T-cell (primary cell): ENCODE measurements around the gene RANBP17. TPM values are rescaled to one million over a fixed set of nuclear protein-coding genes. Genes with fewer than 3 reads are reported as not detected.

Source experiments
- ATAC-seq, 4 experiments: fragments of 200-7000 bp in 3 of 4; fragments of 150-1000 bp in 1 of 4; cut with Tn5 transposase; replicated peaks in 1 of 4; 1 replicate in 3 of 4; 2 replicates in 1 of 4; pipeline ENCODE4 v1.10.0; 2021; ENCODE audit warnings: moderate library complexity in 3 of 4, mild to moderate bottlenecking in 2 of 4, moderate number of reproducible peaks in 1 of 4
- CTCF ChIA-PET, 2 donors: fragments of 300-600 bp; sonication (Branson Sonifier 250); formaldehyde crosslinking; loops; one replicate each; lab custom pipeline; 2022; ENCODE audit warnings: antibody characterized with exemption in 2 of 2; lab: Charles Lee
- POLR2A ChIA-PET, 2 donors: fragments of 300-600 bp; sonication (Branson Sonifier 250); formaldehyde crosslinking; loops; one replicate each; lab custom pipeline; 2022; ENCODE audit warnings: antibody characterized with exemption in 2 of 2; lab: Charles Lee
- DNase-seq, 35 experiments: peaks; one replicate each; pipeline versions ENCODE4 v3.0.0 to v3.0.0-alpha.2; 2013 to 2023
- H3K27ac ChIP-seq: one replicate; pipeline ENCODE4 v1.5.1; 2013; ENCODE audit warnings: low read length
- H3K27me3 ChIP-seq, 2 experiments: replicated peaks in 1 of 2; 1 replicate in 1 of 2; 2 replicates in 1 of 2; pipeline versions ENCODE4 v1.6.1 to v1.7.0; 2013; ENCODE audit warnings: low read length in 1 of 2, mixed read lengths in 1 of 2; ENCODE audit not compliant: control insufficient read depth in 2 of 2, insufficient read depth in 2 of 2; ENCODE audit errors: extremely low read depth in 1 of 2
- H3K36me3 ChIP-seq, 2 donors: 1 replicate in 1 of 2; 2 replicates in 1 of 2; pipeline versions ENCODE4 v1.6.1 to v1.7.0; 2013; ENCODE audit warnings: low read length in 1 of 2; ENCODE audit not compliant: control insufficient read depth in 2 of 2, insufficient read depth in 1 of 2; ENCODE audit errors: extremely low read depth in 1 of 2
- H3K4me1 ChIP-seq, 2 experiments: 1 replicate in 1 of 2; 2 replicates in 1 of 2; pipeline versions ENCODE4 v1.6.1 to v1.7.0; 2013; ENCODE audit warnings: low read length in 2 of 2, mixed read lengths in 1 of 2; ENCODE audit not compliant: insufficient read depth in 2 of 2, control insufficient read depth in 1 of 2; ENCODE audit errors: extremely low read depth in 1 of 2
- H3K4me3 ChIP-seq, 2 donors: 1 replicate in 1 of 2; 2 replicates in 1 of 2; pipeline versions ENCODE4 v1.5.1 to v1.7.0; 2013; ENCODE audit warnings: mild to moderate bottlenecking in 2 of 2, low read length in 1 of 2, moderate library complexity in 1 of 2; ENCODE audit not compliant: control insufficient read depth in 1 of 2; ENCODE audit errors: extremely low read depth in 1 of 2
- H3K9me3 ChIP-seq: 2 replicates; pipeline ENCODE4 v1.7.0; 2013
- H3K27ac Mint-ChIP-seq, 2 donors: one replicate each; pipeline ENCODE4 v1.8.0; 2020 to 2021; ENCODE audit warnings: mild to moderate bottlenecking in 2 of 2, mixed read lengths in 2 of 2
- H3K27me3 Mint-ChIP-seq, 2 donors: one replicate each; pipeline ENCODE4 v1.8.0; 2021 to 2022; ENCODE audit warnings: mixed read lengths in 2 of 2
- H3K36me3 Mint-ChIP-seq: one replicate; pipeline ENCODE4 v1.8.0; 2021; ENCODE audit warnings: mixed read lengths
- H3K4me1 Mint-ChIP-seq, 3 donors: one replicate each; pipeline ENCODE4 v1.8.0; 2020 to 2022; ENCODE audit warnings: mixed read lengths in 3 of 3, mild to moderate bottlenecking in 1 of 3
- H3K4me3 Mint-ChIP-seq, 3 donors: one replicate each; pipeline ENCODE4 v1.8.0; 2020 to 2022; ENCODE audit warnings: mild to moderate bottlenecking in 3 of 3, mixed read lengths in 3 of 3, moderate library complexity in 3 of 3
- H3K9me3 Mint-ChIP-seq, 3 donors: one replicate each; pipeline ENCODE4 v1.8.0; 2020 to 2022; ENCODE audit warnings: mixed read lengths in 3 of 3
- WGBS: methylation state at CpG from one replicate; pipeline ENCODE4 v1.1.5; 2013; ENCODE audit warnings: missing lambda C conversion rate; ENCODE audit not compliant: insufficient coverage; 5-methylcytosine and 5-hydroxymethylcytosine counted together
- total RNA-seq, 35 experiments: library from RNA in 6 of 35; stranded (reverse) in 6 of 35; fragments of 120-200 nt in 1 of 35; gene quantifications; one replicate each; pipeline versions ENCODE4 v1.2.1 to v1.2.4 and lab custom pipeline; 2013 to 2026

Gene RANBP17
- total RNA-seq, 5 donors from 2014 or later (not counting 1 experiment from before 2014, with no cell fraction given) = 0.41 to 0.62 (median 0.58) TPM; not detected in 2

DNA sequence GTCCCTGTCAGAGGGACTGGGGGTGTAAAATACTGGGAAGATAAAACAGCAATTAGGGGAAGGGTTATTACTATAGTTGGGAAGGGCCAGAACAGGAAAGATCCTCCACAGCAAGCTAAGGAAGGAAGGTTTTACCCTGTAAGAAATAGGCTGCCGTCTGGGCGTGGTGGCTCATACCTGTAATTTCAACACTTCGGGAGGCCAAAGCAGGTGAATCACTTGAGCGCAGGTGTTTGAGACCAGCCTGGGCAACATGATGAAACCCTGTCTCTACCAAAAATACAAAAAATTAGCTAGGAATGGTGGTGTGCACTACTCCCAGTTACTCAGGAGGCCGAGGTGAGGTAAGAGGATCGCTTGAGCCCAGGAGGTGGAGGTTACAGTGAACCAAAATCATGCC is 282.1 kb downstream of the RANBP17 start:
- Histone ChIP-seq H3K27ac (no peak overlapping the region), H3K4me1 (no peaks in the 10 kb centered on the region), H3K4me3 (no peak overlapping the region), H3K36me3 (no peaks in the 10 kb centered on the region), H3K27me3 (no peaks in the 10 kb centered on the region), H3K9me3 (no peaks in the 10 kb centered on the region)
- Mint-ChIP-seq H3K4me3 (no peak overlapping the region), H3K27ac (no peak overlapping the region), H3K9me3 (no peaks in the 10 kb centered on the region), H3K36me3 (no peaks in the 10 kb centered on the region), H3K4me1 (no peaks in the 10 kb centered on the region), H3K27me3 (peaks cover 0 to 2% of the 10 kb centered on the region in 2 donors)
- ChIA-PET POLR2A (no interaction called here), CTCF (interaction anchor here in 1 of 2 donors (1.4 kb wide), 1 partner anchor 11 kb away, joined by 4 read pairs; no protein-coding TSS in a partner anchor)
- ATAC-seq = no peak
- WGBS = 80% methylated on average over 1 of the region's 6 CpGs
- no peak for DNase-seq

DNA sequence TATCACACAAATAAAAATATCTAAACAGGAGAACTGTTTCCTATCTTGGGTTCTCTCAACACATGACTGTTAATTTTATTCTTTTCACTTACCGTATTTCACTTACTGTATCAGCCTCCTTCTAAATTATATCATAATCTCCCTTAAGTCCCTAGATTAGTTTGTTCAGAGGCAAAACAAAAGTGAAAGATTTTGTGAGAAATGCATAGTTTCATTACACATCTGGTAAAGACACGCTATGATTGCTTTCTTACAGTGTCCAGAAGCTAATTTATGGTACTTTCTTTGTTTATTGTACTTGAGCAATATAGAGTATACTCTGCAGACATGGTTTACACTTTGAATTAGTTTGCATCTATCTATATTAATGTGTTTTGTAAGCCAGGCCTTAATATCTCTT is 287.5 kb downstream of the RANBP17 start:
- H3K4me3 Mint-ChIP-seq = no peak overlapping the region
- H3K27ac Mint-ChIP-seq = no peak overlapping the region
- Histone ChIP-seq H3K27ac (no peak overlapping the region), H3K4me1 (no peaks in the 10 kb centered on the region), H3K27me3 (peaks cover 0 to 3% of the 10 kb centered on the region in 2 experiments), H3K4me3 (no peak overlapping the region), H3K9me3 (no peaks in the 10 kb centered on the region), H3K36me3 (no peaks in the 10 kb centered on the region)
- CTCF ChIA-PET = no interaction called here
- no CpG with 5 or more reads among the region's 2 CpGs for WGBS
- DNase-seq (no peak), ATAC-seq (no peak)
- POLR2A ChIA-PET = no interaction called here
- no peaks in the 10 kb centered on the region for H3K4me1 Mint-ChIP-seq
- peaks cover 3 to 7% of the 10 kb centered on the region in 2 donors for H3K27me3 Mint-ChIP-seq
- no peaks in the 10 kb centered on the region for H3K36me3 Mint-ChIP-seq
- no peaks in the 10 kb centered on the region for H3K9me3 Mint-ChIP-seq

GRCh38 chr5:171149772-171150171 is 288.0 kb downstream of the RANBP17 start:
- DNase-seq = no peak
- no peaks in the 10 kb centered on the region for H3K9me3 Mint-ChIP-seq
- ATAC-seq = no peak
- Histone ChIP-seq H3K9me3 (no peaks in the 10 kb centered on the region), H3K36me3 (no peaks in the 10 kb centered on the region), H3K27me3 (peaks cover 0 to 3% of the 10 kb centered on the region in 2 experiments), H3K27ac (no peak overlapping the region), H3K4me1 (no peaks in the 10 kb centered on the region), H3K4me3 (no peak overlapping the region)
- no peaks in the 10 kb centered on the region for H3K36me3 Mint-ChIP-seq
- H3K4me3 Mint-ChIP-seq = no peak overlapping the region
- ChIA-PET POLR2A (no interaction called here), CTCF (interaction anchor here in 1 of 2 donors (0.5 kb wide), 1 partner anchor 444 kb away, joined by 3 read pairs; no protein-coding TSS in a partner anchor)
- no CpG with 5 or more reads among the region's 3 CpGs for WGBS
- no peak overlapping the region for H3K27ac Mint-ChIP-seq
- no peaks in the 10 kb centered on the region for H3K4me1 Mint-ChIP-seq
- H3K27me3 Mint-ChIP-seq = peaks cover 3 to 7% of the 10 kb centered on the region in 2 donors

DNA sequence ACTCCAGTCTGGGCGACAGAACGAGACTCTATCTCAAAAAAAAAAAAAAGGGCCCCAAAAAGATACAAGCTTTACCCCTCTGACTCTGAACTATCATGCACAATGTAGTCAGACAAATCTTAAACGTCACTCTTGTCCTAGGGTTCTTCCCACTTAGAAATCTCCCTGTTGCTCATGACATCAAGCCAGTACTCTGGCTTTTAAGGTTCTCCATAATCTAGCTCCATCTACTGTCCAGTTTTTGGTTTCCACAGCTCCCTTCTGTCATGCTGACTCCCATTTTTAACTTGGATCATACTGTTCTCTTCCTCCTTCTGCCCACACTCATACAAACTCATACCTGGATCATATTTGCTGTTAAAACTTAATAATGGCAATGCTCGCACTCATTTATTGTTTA is 290.6 kb downstream of the RANBP17 start:
- peaks cover 3 to 7% of the 10 kb centered on the region in 2 donors for H3K27me3 Mint-ChIP-seq
- H3K27ac Mint-ChIP-seq = no peak overlapping the region
- no peak overlapping the region for H3K4me3 Mint-ChIP-seq
- no peaks in the 10 kb centered on the region for H3K4me1 Mint-ChIP-seq
- CTCF ChIA-PET = no interaction called here
- Histone ChIP-seq H3K27me3 (peaks cover 0 to 3% of the 10 kb centered on the region in 2 experiments), H3K4me1 (no peaks in the 10 kb centered on the region), H3K4me3 (no peak overlapping the region), H3K27ac (no peak overlapping the region), H3K36me3 (no peaks in the 10 kb centered on the region), H3K9me3 (no peaks in the 10 kb centered on the region)
- DNase-seq (no peak), ATAC-seq (no peak)
- WGBS = 70% methylated on average over 1 of the region's 4 CpGs
- no peaks in the 10 kb centered on the region for H3K9me3 Mint-ChIP-seq
- POLR2A ChIA-PET = no interaction called here
- H3K36me3 Mint-ChIP-seq = no peaks in the 10 kb centered on the region

GRCh38 chr5:171155621-171156020 is 293.8 kb downstream of the RANBP17 start:
- ATAC-seq (no peak), DNase-seq (no peak)
- no peaks in the 10 kb centered on the region for H3K36me3 ChIP-seq
- ChIA-PET CTCF (no interaction called here), POLR2A (no interaction called here)
- no peaks in the 10 kb centered on the region for H3K4me1 ChIP-seq
- no peak overlapping the region for H3K4me3 ChIP-seq
- H3K4me3 Mint-ChIP-seq = no peak overlapping the region
- no peaks in the 10 kb centered on the region for H3K9me3 ChIP-seq
- no CpG with 5 or more reads among the region's 1 CpG for WGBS
- no peaks in the 10 kb centered on the region for H3K4me1 Mint-ChIP-seq
- H3K27me3 Mint-ChIP-seq = peaks cover 3 to 6% of the 10 kb centered on the region in 2 donors
- H3K36me3 Mint-ChIP-seq = no peaks in the 10 kb centered on the region
- no peak overlapping the region for H3K27ac ChIP-seq
- H3K27ac Mint-ChIP-seq = no peak overlapping the region
- H3K9me3 Mint-ChIP-seq = no peaks in the 10 kb centered on the region
- H3K27me3 ChIP-seq = peaks cover 0 to 3% of the 10 kb centered on the region in 2 experiments

DNA sequence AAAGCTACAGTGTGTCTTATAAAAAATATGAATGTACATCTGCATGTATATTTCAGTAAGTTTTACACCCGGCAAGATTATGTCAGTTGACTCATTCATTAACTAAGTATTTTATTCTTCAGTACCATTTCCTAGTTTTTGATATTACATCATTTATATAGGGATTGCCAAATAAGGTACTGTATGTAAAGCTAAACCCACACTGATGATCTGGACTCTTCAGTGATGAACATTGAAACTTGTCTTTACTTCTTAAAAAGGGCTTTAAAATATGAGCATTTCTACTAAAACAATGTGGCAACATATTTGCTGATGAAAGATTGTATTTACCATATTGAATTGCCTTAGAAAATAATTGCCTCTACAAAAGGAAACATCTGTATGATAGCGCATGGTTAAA is 295.5 kb downstream of the RANBP17 start:
- no CpG with 5 or more reads among the region's 2 CpGs for WGBS
- no peak overlapping the region for H3K27ac ChIP-seq
- H3K4me3 Mint-ChIP-seq = no peak overlapping the region
- ATAC-seq (no peak), DNase-seq (no peak)
- H3K36me3 Mint-ChIP-seq = no peaks in the 10 kb centered on the region
- no peaks in the 10 kb centered on the region for H3K4me1 ChIP-seq
- H3K9me3 ChIP-seq = no peaks in the 10 kb centered on the region
- H3K27me3 ChIP-seq = no peaks in the 10 kb centered on the region
- H3K4me1 Mint-ChIP-seq = no peaks in the 10 kb centered on the region
- ChIA-PET POLR2A (no interaction called here), CTCF (no interaction called here)
- H3K27ac Mint-ChIP-seq = no peak overlapping the region
- no peaks in the 10 kb centered on the region for H3K36me3 ChIP-seq
- H3K27me3 Mint-ChIP-seq = peaks cover 3 to 4% of the 10 kb centered on the region in 2 donors
- H3K4me3 ChIP-seq = no peak overlapping the region
- H3K9me3 Mint-ChIP-seq = no peaks in the 10 kb centered on the region

GRCh38 chr5:171157775-171158174 is 296.0 kb downstream of the RANBP17 start:
- Histone ChIP-seq H3K4me1 (no peaks in the 10 kb centered on the region), H3K4me3 (no peak overlapping the region), H3K9me3 (no peaks in the 10 kb centered on the region), H3K27ac (no peak overlapping the region), H3K27me3 (no peaks in the 10 kb centered on the region), H3K36me3 (no peaks in the 10 kb centered on the region)
- Mint-ChIP-seq H3K27me3 (peaks cover 3 to 4% of the 10 kb centered on the region in 2 donors), H3K4me3 (no peak overlapping the region), H3K4me1 (no peaks in the 10 kb centered on the region), H3K9me3 (no peaks in the 10 kb centered on the region), H3K27ac (no peak overlapping the region), H3K36me3 (no peaks in the 10 kb centered on the region)
- DNase-seq (no peak), ATAC-seq (no peak)
- ChIA-PET POLR2A (no interaction called here), CTCF (no interaction called here)
- 43% methylated on average over 1 of the region's 1 CpG for WGBS
